HG03457 (cell line): ENCODE data around the gene STX1B.

Experiments used
- ATAC-seq: cut with Tn5 transposase; IDR thresholded peaks from one replicate; pipeline ENCODE4 v1.9.1; 2021; ENCODE audit warnings: moderate number of reproducible peaks; ENCODE audit not compliant: unreplicated experiment

Gene STX1B

DNA sequence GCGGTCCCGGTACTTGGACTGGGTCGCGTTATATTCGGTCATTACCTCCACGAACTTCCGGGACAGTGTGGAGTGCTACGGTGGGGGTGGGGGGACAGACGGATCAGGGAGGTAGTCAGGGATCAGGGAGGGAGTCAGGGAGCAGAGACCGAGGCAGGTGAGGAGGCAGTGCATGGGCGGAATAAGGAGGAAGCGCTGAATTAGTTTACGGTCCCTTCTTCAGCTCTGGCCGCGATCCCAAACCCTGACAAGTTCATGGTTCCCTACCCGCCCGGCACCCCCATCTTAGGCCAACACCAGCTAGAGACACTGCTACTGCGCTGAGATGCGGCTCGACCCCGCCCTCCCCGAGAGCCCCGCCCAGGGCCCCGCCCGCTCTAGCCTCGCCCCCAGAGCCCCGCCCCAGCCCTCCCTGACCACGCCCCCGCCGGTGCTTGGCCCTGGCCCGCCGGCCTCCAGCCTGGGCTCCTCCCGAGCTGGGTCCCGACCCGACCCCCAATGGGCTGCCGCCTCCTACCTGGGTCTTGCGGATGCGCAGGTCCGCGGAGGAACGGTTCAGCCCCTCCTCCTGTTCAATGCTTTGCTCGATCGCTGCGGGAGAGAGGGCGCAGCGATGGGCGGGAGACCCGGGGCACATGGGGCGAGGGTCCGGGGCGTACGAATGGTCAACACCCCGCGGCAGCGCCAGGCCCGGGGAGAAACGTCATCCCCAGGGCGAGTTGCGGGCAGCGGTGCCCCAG is 13.3 kb downstream of the STX1B start:
- ATAC-seq: peak; percentile 62

DNA sequence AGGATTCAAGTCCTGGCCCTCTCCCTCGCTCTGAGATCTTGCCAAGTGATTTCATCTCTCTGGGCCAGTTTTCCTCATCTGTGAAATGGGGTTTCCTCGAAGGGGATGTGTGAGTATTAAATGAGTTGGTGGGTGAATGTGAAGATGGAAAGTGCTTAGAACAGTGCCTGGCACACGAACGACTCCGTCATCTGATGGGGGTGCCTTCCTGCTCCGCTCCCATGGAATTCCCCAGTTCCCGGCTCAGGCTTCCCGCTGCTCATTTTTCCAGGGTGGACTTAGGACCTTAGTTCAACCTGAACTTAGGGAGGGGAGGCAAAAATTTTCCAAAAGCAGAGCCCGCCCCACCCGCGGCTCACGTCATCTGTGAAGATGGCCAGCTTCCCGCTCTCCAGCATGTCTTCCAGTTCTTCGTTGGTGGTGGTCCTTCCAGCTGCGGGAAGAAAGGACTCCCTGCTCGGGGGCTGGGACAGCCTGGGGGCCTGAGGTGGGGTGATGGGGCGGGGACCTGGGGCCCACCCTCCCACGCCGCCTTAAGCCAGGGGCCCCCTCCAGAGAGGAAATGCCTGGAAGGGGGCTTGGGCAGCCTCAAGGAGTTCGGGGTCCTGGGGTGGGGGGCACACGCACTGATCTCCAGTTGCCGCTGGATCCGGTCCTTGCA is 14.0 kb downstream of the STX1B start:
- no peak for ATAC-seq

GRCh38 chr16:30995927-30996323 is 14.5 kb downstream of the STX1B start:
- no peak for ATAC-seq

DNA sequence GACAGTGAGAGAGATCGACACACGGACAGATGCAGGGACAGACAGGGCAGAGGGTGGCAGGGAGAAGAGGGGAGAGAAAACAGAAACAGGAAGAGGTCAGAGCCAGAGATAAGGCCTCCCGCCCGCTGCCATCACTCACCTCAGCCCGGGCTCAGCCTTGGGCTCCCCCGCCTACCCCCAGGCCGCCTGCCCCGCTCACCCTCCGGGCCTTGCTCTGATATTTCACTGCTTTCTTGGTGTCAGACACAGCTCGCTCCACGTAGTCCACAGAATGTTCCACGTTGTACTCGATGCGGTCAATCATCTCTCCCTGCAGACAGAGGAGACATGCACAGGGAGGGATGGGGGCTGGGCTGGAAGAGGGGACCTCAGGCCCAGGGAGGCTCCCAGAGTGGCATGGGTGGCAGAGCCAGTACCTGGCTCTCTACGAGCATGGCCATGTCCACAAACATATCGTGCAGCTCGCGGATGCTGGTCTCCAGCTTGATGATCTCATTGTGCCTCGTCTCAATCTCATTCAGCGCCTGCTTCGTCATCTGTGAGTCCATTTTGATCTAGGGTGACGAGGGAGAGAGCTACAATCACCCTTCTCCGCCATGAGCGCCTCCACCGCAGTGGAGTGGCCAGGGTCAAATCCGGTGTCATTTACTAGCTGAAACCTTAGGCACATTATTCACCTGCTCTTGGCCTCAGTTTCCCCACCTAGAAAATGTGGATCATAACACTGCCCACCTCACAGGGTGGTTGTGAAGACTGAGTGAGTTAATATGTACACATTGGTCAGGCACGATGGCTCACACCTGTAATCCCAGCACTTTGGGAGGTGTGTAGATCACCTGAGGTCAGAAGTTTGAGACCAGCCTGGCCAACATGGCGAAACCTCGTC is 17.3 kb downstream of the STX1B start:
- no peak for ATAC-seq

- no peak for ATAC-seq
Measured at GRCh38 chr16:30992276-30992780, 18.1 kb downstream of the STX1B start.

DNA sequence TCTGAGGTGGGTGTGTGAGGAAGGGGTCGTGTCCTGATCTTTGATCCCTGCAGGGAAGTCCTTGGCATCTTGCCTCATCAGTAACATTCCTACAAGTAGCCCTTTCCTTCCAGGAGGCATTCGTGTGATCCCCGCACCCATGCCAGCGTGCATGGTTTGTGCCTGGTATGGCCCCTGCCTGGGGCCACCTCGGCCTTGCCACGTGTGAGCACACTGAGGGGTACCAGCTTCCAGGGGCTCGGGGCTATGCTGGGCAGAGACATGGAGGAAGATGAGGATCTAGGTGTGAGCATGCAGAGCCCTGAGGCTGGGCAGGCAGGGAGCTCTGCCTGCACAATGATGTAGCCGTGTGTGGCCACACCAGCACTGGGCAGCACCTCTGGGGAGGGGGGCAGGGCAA is 19.4 kb downstream of the STX1B start:
- ATAC-seq: no peak

DNA sequence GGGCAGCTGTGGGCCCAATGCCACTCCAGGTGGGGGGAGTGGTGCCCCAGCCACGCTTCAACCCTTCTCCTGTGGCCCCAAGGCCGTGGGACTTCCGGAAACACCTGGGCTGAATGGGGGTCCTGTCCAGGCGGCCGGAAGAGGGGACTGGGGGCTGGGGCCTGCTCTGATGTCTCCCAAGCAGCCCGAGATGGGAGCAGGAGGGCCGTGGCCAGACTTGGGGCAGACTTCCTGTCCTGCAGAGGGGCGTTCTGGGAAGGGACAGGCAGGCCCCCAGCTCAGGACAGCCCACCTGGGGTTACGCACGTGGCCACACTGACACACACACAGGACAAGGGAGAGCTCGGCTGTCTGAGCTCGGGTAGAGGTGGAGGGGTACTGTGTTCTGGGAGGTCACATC is 20.3 kb downstream of the STX1B start:
- ATAC-seq: no peak

DNA sequence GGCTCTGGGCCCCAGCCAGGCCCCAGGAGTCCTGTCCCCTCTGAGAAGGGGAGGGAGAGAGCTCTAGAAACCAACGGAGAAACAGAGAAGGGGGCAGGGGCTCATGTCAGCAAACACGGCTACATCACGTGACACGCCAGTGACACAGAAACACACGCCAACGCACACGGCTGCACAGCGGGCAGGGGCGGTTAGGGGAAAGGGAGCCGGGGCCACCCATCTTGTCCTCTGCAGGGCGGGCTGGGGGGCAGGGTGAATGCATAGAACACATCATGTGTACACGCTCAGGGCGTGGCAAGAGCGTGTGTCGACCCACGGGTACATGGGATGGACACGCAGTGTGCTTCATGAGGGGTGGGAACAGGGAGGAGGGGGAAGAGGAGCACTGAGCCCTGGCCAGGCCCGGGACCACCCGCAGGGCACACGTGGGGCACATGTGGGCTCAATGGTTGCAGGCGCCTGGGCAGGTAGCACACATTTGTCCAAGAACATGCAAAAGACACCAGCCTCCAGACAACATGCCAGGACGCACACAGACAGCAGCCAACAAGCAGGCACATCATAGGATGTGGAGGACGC is 20.9 kb downstream of the STX1B start:
- no peak for ATAC-seq

- no peak for ATAC-seq
Measured at GRCh38 chr16:30987581-30988190, 22.8 kb downstream of the STX1B start.

DNA sequence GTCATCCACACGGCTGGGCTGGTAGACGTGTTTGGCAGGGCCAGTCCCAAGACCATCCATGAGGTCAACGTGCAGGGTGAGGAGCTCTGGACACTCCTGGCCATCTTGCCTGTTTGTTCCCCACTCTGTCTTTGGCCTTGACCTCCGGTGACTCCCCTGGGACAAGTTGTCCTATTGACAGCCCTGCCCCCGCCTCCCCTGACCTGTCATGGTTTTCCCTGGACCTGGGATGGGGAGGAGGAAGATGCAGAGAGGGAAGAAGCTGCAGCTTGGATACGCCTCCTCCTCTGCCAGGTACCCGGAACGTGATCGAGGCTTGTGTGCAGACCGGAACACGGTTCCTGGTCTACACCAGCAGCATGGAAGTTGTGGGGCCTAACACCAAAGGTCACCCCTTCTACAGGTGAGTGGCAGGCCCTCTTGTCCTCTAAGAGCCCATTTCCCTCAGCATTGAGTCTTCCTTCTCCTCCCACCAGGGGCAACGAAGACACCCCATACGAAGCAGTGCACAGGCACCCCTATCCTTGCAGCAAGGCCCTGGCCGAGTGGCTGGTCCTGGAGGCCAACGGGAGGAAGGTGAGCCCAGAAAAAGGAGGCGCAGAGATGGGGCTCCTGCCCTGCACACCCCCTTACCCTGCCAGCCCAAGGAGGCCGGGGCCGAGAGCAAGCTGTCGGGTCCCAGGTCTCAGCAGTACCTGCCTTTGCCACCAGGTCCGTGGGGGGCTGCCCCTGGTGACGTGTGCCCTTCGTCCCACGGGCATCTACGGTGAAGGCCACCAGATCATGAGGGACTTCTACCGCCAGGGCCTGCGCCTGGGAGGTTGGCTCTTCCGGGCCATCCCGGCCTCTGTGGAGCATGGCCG is 24.1 kb downstream of the STX1B start:
- no peak for ATAC-seq

DNA sequence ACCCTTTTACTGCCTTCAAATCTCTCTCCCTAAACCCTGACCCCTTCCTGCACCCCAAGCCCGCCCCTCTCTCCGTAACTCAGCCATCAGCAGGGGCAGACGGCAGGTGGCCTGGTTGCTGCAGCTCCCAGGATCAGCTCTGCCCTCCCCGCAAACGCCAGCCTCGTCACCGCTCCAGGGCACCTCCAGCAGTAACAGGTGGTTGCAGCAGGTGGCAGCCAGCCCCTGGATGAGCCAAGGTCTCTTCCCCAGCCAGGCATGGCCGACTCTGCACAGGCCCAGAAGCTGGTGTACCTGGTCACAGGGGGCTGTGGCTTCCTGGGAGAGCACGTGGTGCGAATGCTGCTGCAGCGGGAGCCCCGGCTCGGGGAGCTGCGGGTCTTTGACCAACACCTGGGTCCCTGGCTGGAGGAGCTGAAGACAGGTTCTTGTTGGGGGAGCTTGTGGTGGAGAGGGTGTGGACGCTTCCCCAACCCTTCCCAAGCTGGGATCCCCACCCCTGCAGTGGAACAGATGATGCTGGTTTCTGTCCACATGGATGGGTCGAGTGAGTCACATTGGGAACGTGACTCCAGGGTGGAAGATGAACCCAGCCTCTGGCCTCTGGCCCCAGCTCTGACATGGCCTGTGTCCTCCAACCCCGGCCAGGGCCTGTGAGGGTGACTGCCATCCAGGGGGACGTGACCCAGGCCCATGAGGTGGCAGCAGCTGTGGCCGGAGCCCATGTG is 24.9 kb downstream of the STX1B start:
- ATAC-seq: no peak

DNA sequence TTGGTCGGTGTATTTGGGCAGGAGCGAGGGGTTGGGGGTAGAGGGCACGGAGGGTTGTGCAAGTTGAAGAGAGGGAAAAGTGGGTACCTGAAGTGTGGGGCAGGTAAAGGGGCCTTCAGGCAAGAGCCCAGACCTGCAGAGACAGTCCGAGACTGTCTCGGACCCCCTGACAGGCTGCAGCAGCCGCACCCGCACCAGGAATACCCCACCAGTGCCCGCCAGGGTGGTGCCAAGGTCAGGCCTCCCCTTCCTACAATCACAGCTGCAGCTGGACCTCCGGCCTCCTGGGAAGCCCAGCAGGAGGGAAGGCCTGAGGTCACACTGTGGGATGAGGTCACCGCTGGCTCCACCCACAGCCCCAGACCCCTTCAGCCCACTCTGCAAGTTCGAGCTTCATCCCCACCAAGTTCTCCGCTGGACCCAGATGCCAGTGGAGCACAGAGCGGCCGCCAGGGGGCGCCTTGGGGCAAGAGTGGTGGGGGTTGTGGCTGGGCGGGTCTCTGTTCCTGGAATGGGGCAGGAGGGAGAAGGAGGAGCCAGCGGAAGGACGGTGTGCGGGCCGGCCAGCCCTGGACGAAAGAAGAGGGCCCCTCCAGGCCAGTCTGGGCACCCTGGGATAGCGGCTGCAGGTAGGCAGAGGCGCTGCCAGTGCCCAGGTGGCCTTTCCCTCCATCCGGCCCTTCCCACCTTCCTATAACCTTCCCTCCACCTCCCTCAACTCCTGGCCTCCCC is 25.6 kb downstream of the STX1B start, which contains the start of gene HSD3B7:
Gene HSD3B7 (plus strand): TSS at position 539 of the 732 bp plus-strand sequence. CDS start 452 bp downstream, outside the sequence.
- ATAC-seq: no peak

DNA sequence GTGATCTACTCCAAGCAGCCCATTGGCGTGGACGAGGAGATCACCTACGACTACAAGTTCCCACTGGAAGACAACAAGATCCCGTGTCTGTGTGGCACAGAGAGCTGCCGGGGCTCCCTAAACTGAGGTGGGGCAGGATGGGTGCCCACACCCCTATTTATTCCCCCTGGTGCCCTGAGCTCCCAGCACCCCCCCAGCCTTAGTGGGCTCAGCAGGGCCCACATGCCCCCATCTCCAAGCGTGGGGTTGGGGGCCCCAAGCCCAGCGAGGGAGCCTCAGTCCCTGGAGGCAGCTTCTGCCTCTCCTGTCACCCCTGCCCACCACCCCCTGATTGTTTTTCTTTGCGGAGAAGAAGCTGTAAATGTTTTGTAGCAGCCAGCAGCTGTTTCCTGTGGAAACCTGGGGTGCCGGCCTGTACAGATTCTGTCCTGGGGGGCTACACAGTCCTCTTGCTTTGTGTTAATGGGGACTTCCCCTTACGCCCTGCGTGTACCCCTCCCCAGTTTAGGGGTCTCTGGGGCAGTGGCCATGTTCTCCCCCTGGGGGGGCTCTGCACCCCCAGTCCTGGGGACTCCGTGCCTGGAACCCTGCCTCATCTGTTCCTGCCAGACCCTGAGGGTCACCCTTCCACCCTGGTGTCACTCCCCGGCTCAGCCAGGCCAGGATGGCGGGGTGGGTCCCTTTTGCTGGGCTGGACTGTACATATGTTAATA is 26.4 kb downstream of the STX1B start:
- ATAC-seq: no peak

DNA sequence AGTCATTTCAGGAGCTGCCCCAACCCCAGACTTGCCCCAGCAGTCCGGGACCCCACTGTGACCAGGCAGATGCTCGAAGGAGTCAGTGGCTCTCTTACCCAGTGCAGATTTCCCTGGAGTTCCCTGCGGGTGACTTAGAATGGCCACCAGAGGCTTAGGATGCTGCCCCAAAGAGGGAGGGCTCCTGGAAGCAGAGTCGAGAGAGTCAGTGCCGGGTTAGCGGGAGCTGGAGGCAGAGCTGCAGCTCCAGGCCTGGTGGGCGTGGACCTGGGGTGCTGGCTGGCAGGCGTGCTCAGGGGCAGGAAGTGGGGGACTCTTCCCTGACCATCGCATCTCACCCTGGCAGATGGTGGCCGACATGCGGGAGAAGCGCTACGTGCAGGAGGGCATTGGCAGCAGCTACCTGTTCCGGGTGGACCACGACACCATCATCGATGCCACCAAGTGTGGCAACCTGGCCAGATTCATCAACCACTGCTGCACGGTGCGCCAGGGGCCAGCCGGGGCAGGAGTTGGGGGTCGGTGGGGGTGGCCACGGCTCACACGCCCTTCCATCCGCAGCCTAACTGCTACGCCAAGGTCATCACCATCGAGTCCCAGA is 27.0 kb downstream of the STX1B start:
- no peak for ATAC-seq

GRCh38 chr16:30982548-30983288 is 27.7 kb downstream of the STX1B start:
- no peak for ATAC-seq

DNA sequence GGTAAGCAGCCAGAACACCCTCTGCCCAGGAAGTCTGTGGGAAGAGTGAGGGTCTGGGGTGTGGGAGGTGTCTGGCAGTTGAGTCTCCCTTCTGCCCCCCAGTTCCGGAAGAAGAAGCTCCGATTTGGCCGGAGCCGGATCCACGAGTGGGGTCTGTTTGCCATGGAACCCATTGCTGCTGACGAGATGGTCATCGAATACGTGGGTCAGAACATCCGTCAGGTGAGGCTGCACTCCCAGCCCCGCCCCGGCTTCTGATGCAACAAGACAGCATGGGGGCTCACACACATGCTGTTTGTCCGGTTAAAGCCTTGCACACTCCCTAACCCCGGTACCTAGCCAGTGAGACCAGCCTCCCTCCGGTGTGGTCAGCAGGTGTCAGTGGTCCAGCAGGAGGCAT is 29.5 kb downstream of the STX1B start:
- ATAC-seq: no peak

- no peak for ATAC-seq
Measured at GRCh38 chr16:30980434-30980833, 30.0 kb downstream of the STX1B start.
